Astrocyte (in vitro differentiated cells and primary cell): ENCODE data around the gene CLEC2D. TPM values are rescaled to one million over a fixed set of nuclear protein-coding genes. Genes with fewer than 3 reads are reported as not detected.

Source experiments
- DNase-seq: peaks from one replicate; pipeline ENCODE4 v3.0.0-alpha.2; 2010; ENCODE audit warnings: low read depth
- FAIRE-seq: peaks from 2 replicates; lab custom pipeline; 2011; peaks lifted over from hg19 to GRCh38; lab: Jason Lieb, UNC
- H2AFZ ChIP-seq: 2 replicates; pipeline ENCODE4 v1.6.0; 2012; ENCODE audit warnings: low read depth, low read length, inconsistent platforms
- H3K27ac ChIP-seq: 2 replicates; pipeline ENCODE4 v1.5.1; 2011; ENCODE audit warnings: low read depth, low read length, inconsistent platforms
- H3K27me3 ChIP-seq: 2 replicates; pipeline ENCODE4 v1.6.0; 2011; ENCODE audit warnings: low read length, inconsistent platforms; ENCODE audit not compliant: insufficient read depth
- H3K36me3 ChIP-seq: 2 replicates; pipeline ENCODE4 v1.5.1; 2011; ENCODE audit warnings: low read length, inconsistent platforms; ENCODE audit not compliant: insufficient read depth
- H3K4me1 ChIP-seq: 2 replicates; pipeline ENCODE4 v1.5.1; 2011; ENCODE audit warnings: low read length, inconsistent platforms; ENCODE audit not compliant: insufficient read depth
- H3K4me2 ChIP-seq: 2 replicates; pipeline ENCODE4 v1.6.0; 2012; ENCODE audit warnings: low read length, inconsistent platforms
- H3K4me3 ChIP-seq: 2 replicates; pipeline ENCODE4 v1.5.1; 2011; ENCODE audit warnings: low read depth, mild to moderate bottlenecking, low read length, inconsistent platforms; ENCODE audit not compliant: insufficient read depth
- H3K79me2 ChIP-seq: 2 replicates; pipeline ENCODE4 v1.6.0; 2012; ENCODE audit warnings: mild to moderate bottlenecking, low read length, inconsistent platforms; ENCODE audit not compliant: insufficient read depth
- H3K9ac ChIP-seq: 2 replicates; pipeline ENCODE4 v1.6.0; 2012; ENCODE audit warnings: mild to moderate bottlenecking, low read length, inconsistent platforms
- H3K9me3 ChIP-seq: 2 replicates; pipeline ENCODE4 v1.5.1; 2012; ENCODE audit warnings: low read depth, mild to moderate bottlenecking, low read length, inconsistent platforms; ENCODE audit not compliant: insufficient read depth
- H4K20me1 ChIP-seq: 2 replicates; pipeline ENCODE4 v1.6.0; 2012; ENCODE audit warnings: low read length, inconsistent platforms; ENCODE audit not compliant: insufficient read depth
- H3K27ac Mint-ChIP-seq: one replicate; pipeline ENCODE4 v1.8.0; 2021; ENCODE audit warnings: mild to moderate bottlenecking, mixed read lengths; ENCODE audit not compliant: unreplicated experiment
- H3K27me3 Mint-ChIP-seq: one replicate; pipeline ENCODE4 v1.8.0; 2021; ENCODE audit warnings: low read depth, mixed read lengths; ENCODE audit not compliant: unreplicated experiment
- H3K36me3 Mint-ChIP-seq: one replicate; pipeline ENCODE4 v1.8.0; 2021; ENCODE audit warnings: low read depth, mixed read lengths; ENCODE audit not compliant: unreplicated experiment
- H3K4me1 Mint-ChIP-seq: one replicate; pipeline ENCODE4 v1.8.0; 2021; ENCODE audit warnings: low read depth, mixed read lengths; ENCODE audit not compliant: unreplicated experiment
- H3K4me3 Mint-ChIP-seq: one replicate; pipeline ENCODE4 v1.8.0; 2021; ENCODE audit warnings: mild to moderate bottlenecking, moderate library complexity, mixed read lengths; ENCODE audit not compliant: unreplicated experiment
- H3K9me3 Mint-ChIP-seq: one replicate; pipeline ENCODE4 v1.8.0; 2021; ENCODE audit warnings: mild to moderate bottlenecking, mixed read lengths; ENCODE audit not compliant: unreplicated experiment
- CTCF ChIP-seq: IDR thresholded peaks from 2 replicates; pipeline ENCODE4 v1.5.1; 2011; ENCODE audit warnings: low read depth, mild to moderate bottlenecking, inconsistent platforms, low read length, moderate library complexity; ENCODE audit not compliant: insufficient read depth
- EZH2 ChIP-seq: IDR thresholded peaks from 2 replicates; pipeline ENCODE4 v1.6.1; 2012; ENCODE audit warnings: mild to moderate bottlenecking, low read length, inconsistent platforms; ENCODE audit not compliant: insufficient read depth
- total RNA-seq: library from RNA; stranded (reverse); gene quantifications from 2 replicates; pipeline ENCODE4 v1.2.1, GENCODE V29; 2021

CLEC2D gene
- total RNA-seq, 1 donor from 2014 or later: 4.7 TPM

- H3K27me3 Mint-ChIP-seq: no peaks in the 10 kb centered on the region
- H3K27ac Mint-ChIP-seq: no peak overlapping the region
- no peak overlapping the region for H2AFZ ChIP-seq
- DNase-seq (no peak), FAIRE-seq (no peak)
- H3K9me3 ChIP-seq: no peaks in the 10 kb centered on the region
- H3K4me1 ChIP-seq: no peaks in the 10 kb centered on the region
- peaks cover 15% of the 10 kb centered on the region for H3K36me3 Mint-ChIP-seq
- no peak overlapping the region for H3K4me2 ChIP-seq
- no peak overlapping the region for H3K27ac ChIP-seq
- H3K36me3 ChIP-seq: no peaks in the 10 kb centered on the region
- no peak overlapping the region for H3K4me3 Mint-ChIP-seq
- H3K4me3 ChIP-seq: no peak overlapping the region
- TF ChIP-seq EZH2: no peak
- TF ChIP-seq CTCF: no peak
- no peak overlapping the region for H3K9ac ChIP-seq
- no peaks in the 10 kb centered on the region for H3K79me2 ChIP-seq
- H4K20me1 ChIP-seq: no peaks in the 10 kb centered on the region
- H3K27me3 ChIP-seq: no peaks in the 10 kb centered on the region
- no peaks in the 10 kb centered on the region for H3K4me1 Mint-ChIP-seq
- peaks cover 3% of the 10 kb centered on the region for H3K9me3 Mint-ChIP-seq
Observed at GRCh38 chr12:9698681-9699080, 29.2 kb downstream of the CLEC2D start.

- no peak overlapping the region for H3K9ac ChIP-seq
- no peak for TF ChIP-seq CTCF
- TF ChIP-seq EZH2: no peak
- no peaks in the 10 kb centered on the region for H4K20me1 ChIP-seq
- H3K36me3 ChIP-seq: no peaks in the 10 kb centered on the region
- no peaks in the 10 kb centered on the region for H3K27me3 ChIP-seq
- H3K27ac ChIP-seq: no peak overlapping the region
- no peaks in the 10 kb centered on the region for H3K4me1 Mint-ChIP-seq
- H3K79me2 ChIP-seq: no peaks in the 10 kb centered on the region
- DNase-seq (no peak), FAIRE-seq (peak; percentile 58)
- no peak overlapping the region for H3K4me3 ChIP-seq
- H3K36me3 Mint-ChIP-seq: peaks cover 13% of the 10 kb centered on the region
- no peaks in the 10 kb centered on the region for H3K27me3 Mint-ChIP-seq
- no peaks in the 10 kb centered on the region for H3K4me1 ChIP-seq
- no peak overlapping the region for H2AFZ ChIP-seq
- H3K9me3 Mint-ChIP-seq: peaks cover 3% of the 10 kb centered on the region
- no peaks in the 10 kb centered on the region for H3K9me3 ChIP-seq
- no peak overlapping the region for H3K4me3 Mint-ChIP-seq
- H3K4me2 ChIP-seq: no peak overlapping the region
- no peak overlapping the region for H3K27ac Mint-ChIP-seq
Observed at GRCh38 chr12:9699269-9699897, 29.9 kb downstream of the CLEC2D start.

- Histone ChIP-seq H3K27ac (no peak overlapping the region), H2AFZ (no peak overlapping the region), H4K20me1 (no peaks in the 10 kb centered on the region), H3K4me2 (no peak overlapping the region), H3K4me1 (no peaks in the 10 kb centered on the region), H3K9ac (no peak overlapping the region), H3K9me3 (no peaks in the 10 kb centered on the region), H3K27me3 (no peaks in the 10 kb centered on the region), H3K36me3 (no peaks in the 10 kb centered on the region), H3K79me2 (no peaks in the 10 kb centered on the region), H3K4me3 (no peak overlapping the region)
- H3K27me3 Mint-ChIP-seq: no peaks in the 10 kb centered on the region
- H3K4me1 Mint-ChIP-seq: no peaks in the 10 kb centered on the region
- no peak for FAIRE-seq
- peaks cover 13% of the 10 kb centered on the region for H3K36me3 Mint-ChIP-seq
- TF ChIP-seq EZH2 (no peak), CTCF (no peak)
- peaks cover 3% of the 10 kb centered on the region for H3K9me3 Mint-ChIP-seq
- no peak for DNase-seq
- H3K4me3 Mint-ChIP-seq: no peak overlapping the region
- H3K27ac Mint-ChIP-seq: no peak overlapping the region
Observed at GRCh38 chr12:9699898-9700605, 30.5 kb downstream of the CLEC2D start.
